ENCODE results near the gene MTA1.

Gene MTA1

DNA sequence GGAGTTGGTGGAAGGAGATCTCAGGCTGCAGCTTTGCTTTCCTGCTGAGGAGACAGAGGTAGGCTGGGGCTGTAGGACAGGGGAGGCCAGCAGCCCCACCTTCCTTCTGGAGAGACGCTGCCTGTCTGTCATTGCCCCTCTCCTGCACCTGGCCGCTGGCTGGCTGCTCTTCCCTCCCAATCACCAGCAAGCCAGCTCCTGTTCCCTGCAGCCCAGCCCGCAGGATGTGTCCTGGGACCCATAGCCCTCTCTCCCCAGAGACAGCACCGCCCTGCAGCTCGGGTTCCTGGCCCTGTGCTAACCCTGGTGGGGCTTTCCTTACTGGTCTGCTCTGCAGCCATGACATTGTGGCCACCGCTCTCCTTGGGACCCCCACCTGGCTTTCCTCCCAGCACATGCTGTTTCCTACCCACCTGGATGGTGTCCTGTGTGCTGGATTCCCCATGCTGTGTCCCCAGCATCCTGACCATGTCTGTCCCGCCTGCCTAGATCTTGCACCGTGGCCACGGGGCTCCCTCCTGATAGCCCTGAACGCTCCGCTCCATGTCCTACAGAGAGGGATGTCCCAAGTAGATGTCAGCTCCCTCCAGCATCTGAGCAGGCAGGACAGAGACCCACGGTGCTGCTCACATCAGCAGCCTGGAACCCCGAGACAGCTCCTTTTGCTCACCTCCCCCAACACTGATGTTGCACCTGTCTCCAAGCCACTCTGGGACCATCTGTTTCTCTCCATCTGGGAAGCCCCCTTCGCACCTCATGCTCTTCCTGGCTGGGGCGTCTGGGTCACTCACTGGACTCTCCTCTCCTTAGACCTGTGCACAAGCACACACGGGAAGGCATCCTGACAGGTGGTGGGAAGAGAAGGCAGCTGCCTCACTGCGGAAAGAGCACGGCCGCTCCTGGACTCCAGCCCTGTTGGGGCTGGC, 1.1 kb upstream of the MTA1 start:
- no peak for DNase-seq
- intact Hi-C loops (cut with DNase I), result no loop called here

DNA sequence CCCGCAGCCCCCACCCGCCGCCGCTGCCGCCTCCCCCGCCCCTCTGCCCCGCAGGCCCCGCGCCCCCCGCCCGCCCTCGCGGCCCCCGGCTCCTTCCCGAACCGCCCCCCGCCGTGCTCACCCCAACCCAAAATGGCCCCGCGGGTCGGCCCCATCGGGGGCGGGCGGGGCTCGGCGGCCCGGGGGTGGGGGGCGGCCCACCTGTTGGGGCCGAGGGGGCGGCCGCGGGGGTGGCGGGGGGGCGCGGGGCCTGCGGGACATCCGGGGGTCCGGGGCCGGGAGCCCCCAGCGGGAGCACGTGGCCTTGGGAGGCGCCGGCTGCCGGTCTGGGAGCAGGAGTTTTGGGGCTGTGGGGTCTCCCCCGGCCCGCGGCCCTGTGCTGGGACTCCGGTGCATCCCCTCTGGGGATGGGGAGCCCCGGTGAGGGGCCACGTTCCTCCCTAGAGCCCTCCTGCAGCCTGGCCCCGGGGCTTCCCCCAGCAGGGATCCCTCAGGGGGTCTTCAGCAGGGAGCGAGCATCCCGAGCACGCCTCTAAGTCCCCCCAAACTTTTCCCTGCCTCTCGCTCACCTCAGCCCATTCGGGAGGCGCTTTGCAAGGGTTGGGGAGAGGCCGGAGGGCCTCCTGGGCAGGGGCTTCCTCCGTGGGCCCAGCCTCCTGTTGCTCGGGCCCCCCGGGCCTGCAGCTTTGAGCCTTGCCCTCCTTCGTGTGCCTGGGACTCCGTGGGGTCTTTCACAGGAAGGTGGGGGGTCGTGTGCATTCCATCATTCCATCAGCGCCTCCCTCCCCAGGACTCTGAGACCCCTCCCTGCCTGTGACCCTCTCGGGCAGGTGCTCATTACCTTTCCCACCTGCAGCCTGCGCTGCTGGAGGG, 710 bp downstream of the MTA1 start:
- no peak for DNase-seq
- intact Hi-C loops (cut with DNase I), result no loop called here

DNA sequence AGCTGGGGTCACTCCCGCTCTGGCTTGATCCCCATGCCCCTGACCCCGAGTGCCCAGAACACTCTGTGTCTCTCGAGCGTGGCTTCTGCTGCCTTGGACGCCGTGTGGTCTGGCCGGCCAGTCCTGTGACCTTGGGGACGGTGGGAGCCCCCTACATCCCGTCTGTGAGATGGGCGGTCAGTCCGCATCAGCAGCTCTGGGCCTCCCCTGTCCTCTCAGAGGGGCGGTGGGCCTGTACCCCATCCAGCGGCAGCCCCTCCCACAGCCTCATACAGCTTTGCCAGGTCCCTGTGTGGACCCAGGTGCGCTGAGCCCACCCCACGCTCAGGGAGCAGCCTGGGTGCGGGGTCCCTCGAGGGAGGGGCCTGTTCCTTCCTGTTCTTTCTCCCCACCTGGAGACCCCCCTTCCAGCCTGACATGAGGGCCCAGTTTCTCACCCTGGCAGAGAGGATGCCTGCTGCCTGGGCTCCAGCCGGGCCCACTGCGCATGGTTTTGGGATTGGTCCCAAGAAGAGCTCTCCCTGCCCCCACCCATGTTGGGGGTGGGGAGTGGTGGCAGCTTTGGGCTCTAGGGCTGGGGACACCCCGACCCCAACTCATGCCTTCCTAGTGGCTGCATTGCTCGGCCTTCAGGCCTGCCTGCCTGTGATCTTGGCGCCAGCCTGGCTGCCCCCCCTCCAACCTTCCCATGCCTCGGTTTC, 1.5 kb downstream of the MTA1 start:
- no peak for DNase-seq
- intact Hi-C loops (cut with DNase I), result no loop called here

DNA sequence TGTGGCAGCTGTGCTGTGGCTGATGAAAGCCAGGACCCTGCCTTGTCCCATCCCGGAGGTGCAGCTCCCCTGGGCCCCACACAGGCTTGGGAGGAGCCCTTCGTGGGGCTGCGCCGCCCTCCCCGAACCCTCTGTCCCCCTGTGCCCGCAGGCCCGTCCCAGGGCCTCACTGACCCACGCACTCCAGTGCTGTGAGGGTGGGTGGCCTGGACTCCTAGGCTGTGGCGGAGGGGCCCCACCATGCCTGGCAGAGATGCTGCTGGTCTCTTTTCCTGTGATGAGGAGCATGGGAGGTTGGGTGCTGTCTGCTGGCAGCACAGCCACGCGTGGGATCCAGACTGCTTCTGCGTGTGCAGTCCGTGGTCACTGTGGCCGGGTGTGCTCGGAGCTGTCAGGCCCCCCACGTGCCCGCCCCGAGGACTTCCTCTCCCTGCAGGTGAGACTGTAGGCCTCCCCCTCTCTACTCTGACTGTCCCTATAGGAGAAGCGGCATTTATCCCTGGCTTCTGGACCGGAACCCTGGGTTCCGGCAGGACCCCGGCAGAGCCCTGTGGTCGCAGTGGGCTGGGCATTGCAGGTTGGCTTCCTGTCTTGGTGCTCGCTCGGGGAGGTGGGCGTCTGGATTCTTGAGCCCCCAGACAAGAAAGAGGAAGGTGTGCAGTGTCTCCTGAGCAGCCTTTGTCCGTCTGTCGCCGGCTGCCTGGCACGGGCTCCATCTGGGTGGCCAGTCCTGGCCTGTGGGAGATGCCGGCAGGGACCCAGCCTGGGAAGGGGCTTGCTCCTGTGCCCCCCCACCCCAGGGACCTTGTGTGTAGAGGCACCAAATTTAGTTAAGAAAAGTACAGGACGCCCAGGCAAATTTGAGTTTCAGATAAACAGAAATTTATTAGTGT, 2.3 kb downstream of the MTA1 start:
- DNase-seq, result no peak
- intact Hi-C loops (cut with DNase I), result no loop called here

DNA sequence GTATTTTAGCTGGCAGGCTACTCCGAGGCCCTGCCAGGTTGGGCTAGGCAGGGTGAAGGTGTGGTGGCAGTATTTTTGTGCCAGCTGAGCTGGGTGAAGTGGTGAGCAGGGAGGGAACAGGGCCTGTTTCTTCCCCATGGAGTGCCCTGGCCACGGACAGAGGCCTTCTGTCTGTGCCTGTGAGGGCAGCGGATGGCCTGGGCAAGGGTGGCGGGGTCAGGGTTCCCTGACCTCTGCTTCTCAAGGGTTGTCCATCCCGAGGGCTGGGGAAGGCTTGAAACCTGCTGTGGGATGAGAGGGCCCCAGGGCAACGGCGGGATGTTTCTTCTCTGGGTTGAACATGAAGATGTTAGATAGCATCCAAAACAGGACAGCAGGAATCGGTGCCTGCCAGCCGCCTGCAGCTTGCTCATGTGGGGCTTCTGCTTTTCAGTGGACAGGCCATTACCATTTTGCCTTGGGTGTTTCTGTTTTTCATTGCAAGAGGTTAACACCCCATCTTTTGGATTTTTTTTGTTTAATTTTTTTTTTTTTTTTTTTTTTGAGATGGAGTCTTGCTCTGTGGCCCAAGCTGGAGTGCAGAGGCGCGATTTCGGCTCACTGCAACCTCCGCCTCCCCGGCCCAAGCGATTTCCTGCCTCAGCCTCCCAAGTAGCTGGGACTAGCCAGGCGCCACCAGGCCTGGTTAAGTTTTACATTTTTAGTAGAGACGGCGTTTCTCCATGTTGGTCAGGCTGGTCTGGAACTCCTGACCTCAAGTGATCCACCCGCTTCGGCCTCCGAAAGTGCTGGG, 3.3 kb downstream of the MTA1 start:
- peak in 1 of 42 donors; percentile 43 for DNase-seq
- intact Hi-C loops (cut with DNase I), result no loop called here

DNA sequence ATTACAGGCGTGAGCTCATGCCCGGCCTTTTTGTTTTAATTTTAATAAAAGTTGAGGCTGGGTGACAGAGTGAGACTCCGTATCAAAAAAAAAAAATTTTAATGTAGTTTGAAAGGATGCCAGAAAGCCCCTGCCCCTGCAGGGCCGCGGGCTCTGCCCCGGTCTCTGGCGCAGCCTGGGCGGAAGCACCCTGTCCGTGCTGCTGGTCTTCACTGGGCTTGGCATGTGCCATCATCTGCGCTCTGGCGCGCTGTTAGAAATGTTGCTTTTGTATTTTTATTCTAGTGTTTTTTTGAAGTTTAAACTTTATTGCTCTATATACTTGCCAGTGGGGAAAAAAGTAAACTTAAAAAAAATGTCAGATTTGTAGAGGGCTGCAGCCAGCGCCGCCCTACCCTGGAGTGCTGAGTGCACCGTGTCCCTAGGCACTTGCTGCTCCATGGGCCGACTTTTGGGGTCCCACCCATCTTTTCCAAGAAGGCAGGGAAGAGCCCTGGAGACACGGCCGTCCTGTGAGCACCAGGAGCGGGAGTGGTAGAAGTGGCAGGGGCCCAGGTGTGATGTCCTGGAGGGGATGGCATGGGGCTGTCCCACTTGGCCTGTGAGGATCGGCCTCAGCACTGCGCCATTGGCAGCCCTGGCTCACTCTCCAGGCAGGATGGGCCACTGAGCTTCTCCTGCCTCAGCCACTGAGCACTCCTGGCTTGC, 4.0 kb downstream of the MTA1 start:
- no peak for DNase-seq
- intact Hi-C loops (cut with DNase I), result no loop called here

DNA sequence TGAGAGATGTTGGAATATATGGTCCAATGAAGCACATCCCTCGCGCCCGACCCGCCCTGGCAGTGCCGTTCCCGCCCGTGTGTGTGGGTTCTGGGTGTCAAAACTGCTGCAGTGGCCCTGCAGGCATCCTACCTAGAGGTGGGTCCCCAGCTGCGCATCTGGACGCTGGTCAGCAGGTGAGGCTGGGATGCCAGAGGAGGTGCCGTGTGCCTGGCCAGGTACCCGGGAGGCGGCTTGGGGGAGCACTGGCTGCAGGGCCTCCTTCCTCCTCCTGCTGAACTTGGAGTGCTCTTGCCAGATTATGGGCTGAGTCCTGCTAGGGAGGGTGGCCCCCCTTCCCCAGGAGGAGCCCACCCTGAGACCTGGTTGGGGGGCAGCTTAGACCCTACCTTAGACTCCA, 5.2 kb downstream of the MTA1 start:
- intact Hi-C loops (cut with DNase I), result no loop called here
- DNase-seq, result no peak

DNA sequence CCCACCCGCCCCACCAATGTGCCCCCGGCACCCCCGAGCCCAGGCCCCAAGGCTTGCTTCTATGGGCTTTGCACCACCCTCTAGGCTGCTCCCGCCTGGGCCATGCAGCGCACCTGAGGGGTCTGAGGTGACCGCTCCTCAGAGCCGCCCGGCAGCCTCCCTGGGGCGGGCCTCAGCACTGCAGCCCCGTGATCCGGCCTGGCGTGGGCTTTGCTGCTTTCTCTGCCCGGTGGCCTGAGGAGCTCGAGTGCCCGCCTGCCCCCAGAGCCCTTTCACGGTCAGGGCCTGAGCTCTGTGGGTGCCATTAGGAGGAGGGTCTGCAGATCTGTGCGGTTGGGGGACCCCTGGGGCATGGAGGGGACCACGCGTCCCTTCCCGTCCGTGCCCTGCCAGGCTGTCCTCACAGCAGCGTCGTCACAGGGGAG, 6.2 kb downstream of the MTA1 start:
- DNase-seq, result no peak
- intact Hi-C loops (cut with DNase I), result no loop called here

DNA sequence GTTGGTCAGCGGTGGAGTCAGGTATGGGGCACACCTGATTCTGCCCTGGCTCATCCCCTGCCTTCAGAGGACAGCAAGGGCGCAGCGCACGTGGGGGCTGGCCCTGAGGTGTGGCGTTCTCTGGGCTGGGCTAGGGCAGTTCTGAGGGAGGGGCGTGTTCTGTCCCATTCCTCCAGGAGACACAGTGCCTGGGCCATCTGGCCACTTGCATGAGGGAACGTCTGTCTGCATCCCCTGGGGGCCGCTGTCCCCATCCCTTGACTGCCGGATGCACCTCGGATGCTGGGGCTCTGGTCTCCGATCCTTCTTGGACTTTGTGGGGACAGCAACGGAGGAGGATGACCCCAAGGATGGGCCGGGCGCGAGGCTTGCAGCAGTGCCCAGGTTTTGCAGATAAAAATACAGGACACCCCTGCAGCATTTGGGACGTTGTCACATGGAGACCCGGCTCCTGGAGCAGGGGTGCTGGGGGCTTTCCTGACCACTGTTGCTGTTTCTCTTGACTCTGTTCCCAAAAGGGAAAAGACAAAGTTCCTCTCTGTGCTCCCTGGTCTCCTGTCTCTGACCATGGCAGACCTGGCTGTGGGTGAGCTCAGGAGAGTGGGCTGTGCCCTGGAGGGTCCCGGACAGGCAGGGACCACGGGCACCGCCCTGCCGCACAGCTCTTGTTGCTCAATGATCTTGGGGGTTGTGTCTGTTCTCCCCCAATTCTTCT, 6.9 kb downstream of the MTA1 start:
- no peak for DNase-seq
- intact Hi-C loops (cut with DNase I), result no loop called here

DNA sequence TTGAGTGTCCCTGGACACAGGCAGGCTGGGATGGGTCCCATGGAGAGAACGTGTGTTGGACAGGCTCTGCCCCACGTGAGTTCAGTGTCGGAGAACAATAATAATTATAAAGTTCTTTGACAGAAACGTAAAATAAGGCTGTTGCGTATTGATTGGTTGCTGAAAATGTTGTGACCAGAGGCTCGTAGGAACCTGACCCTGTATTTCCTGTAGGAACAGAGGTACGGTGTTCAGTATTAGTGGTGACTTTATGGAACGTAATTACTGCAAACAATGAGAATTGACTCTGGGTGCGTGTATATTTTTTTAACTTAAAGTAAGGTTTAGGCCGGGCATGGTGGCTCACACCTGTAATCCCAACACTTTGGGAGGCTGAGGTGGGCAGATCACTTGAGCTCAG, 7.8 kb downstream of the MTA1 start:
- intact Hi-C loops (cut with DNase I), result no loop called here
- DNase-seq, result no peak

DNA sequence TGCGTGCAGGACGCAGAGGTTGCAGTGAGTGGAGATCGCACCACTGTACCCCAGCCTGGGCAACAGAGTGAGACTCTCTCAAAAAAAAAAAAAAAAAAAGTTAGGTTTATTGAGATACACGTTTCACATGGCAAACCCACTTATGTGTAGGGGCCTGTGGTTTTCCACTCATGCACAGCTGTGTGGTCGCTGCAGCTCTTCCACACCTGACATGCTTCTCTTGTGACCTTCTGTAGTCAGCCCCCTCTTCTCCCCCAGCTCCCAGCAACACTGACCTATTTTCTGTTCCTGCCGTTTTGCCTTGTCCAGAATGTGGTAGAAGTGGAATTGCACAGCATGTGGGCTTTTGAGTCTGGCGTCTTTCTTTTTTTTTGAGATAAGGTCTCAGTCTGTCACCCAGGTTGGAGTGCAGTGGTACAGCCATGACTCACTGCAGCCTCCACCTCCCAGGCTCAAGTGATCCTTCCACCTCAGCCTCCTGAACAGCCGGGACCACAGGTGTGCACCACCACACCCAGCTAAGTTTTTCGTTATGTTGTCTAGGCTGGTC, 8.4 kb downstream of the MTA1 start:
- intact Hi-C loops (cut with DNase I), result no loop called here
- no peak for DNase-seq

DNA sequence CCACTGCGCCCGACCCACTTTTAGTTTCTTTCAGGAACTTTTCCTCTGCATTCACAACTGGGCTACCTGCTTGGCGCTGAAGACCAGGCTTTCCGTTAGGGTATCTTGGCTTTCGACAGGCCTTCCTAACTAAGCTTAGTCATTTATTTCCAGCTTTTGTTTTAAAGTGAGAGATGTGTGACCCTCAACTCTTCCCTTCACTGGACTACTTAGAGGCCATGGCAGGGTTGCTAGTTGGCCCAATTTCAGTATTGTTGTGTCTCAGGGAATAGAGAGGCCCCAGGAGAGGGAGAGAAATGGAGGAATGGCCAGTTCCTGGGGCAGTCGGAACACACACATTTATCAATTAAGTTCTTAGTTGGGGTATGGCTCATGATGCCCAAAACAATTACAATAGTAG, 10.4 kb downstream of the MTA1 start:
- intact Hi-C loops (cut with DNase I), result no loop called here

DNA sequence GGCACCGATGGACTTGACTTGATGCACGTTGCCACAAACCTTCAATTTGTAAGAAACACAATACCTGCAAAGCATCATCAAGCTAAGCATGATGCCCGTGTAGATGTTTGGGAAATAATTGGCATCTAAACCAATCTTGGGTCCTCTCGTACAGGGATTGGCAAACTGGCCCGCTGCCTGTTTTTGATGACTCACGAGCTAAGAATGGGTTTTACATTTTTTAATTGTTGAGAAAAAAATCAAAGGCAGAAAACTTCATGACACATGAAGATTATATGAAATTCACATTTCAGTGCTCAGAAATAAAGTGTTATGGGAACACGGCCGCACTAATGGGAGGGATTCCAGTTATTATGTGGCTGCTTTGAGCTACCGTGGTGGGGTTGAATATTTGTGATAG, 10.9 kb downstream of the MTA1 start:
- no peak for DNase-seq
- intact Hi-C loops (cut with DNase I), result no loop called here

More for the DNA sequence above, 10.4 kb downstream of the MTA1 start:
- DNase-seq, result no peak

DNA sequence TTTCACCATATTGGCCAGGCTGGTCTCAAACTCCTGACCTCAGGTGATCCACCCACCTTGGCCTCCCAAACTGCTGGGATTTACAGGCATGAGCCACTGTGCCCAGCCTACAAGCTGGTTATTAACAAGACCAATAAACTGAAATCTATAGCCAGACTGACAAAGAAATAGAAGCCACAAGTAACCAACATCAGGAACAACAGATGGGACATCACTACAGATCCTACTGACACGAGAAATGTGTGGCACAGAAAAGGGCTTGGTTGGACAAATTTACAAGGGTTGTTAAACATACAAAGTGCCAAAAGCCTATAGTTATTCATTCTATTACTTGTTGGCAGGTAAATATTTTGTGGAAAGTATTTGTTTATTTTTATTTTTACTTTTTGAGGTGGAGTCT, 11.6 kb downstream of the MTA1 start:
- DNase-seq, result no peak

DNA sequence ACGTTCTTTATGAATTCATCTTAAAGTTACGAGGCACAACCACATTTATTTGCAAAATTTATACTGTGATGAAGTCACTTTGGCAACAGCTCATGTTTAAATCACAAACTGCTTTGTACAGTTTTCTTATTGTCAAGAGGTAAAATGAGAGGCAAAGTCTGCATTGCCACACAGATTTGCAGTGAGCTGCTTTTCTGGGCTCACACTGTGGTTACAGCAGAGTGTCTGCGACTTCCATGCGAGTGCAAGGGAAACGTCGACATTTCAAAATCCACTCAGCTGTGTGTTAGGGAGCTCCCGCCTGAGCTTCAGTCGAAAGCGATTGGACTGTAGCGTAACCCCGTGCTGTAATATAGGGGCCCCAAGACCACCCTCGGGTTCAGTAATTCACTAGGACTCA, 13.0 kb downstream of the MTA1 start:
- intact Hi-C loops (cut with DNase I), result no loop called here
- DNase-seq, result no peak

More for the DNA sequence above, 11.6 kb downstream of the MTA1 start:
- intact Hi-C loops (cut with DNase I), result no loop called here

DNA sequence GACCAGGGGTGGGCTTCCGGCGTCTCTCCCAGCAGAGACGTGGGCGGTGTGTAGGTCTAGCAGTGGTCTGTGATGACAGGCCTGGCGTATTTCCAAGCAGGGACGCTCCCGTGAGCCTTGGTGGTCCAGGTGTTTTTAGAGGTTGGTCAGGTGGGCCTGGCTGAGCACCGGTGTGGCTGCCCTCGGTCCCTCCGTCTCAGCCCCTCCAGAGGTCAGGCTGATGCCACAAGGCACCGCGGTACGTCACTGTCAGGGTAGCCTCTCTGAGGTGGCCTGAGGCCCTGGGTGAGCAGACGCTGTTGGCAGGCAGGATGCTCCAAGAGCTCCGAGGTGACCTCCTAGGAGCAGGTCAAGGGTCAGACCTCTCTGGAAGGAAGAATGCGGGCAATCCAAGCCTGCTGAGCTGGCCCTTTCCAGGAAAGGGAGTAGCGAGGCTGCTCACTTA, 13.6 kb downstream of the MTA1 start:
- intact Hi-C loops (cut with DNase I), result no loop called here
- no peak for DNase-seq
